Endothelial cell of umbilical vein (primary cell): ENCODE results near the gene FAM43B.

ENCODE experiments used
- FOS ChIP-seq: IDR thresholded peaks from 2 replicates; pipeline ENCODE4 v1.6.1; 2011; ENCODE audit warnings: mild to moderate bottlenecking, low read length, moderate library complexity, borderline replicate concordance; ENCODE audit not compliant: insufficient read depth
- GATA2 ChIP-seq: IDR thresholded peaks from 2 replicates; pipeline ENCODE4 v1.7.0; 2011; ENCODE audit warnings: low read depth, mild to moderate bottlenecking, moderate library complexity, mixed read lengths, low read length; ENCODE audit not compliant: insufficient read length, insufficient read depth
- POLR2A ChIP-seq: IDR thresholded peaks from 2 replicates; pipeline ENCODE4 v1.6.1; 2012; ENCODE audit warnings: low read depth, mild to moderate bottlenecking, control low read depth, low read length
- POLR2AphosphoS5 ChIP-seq: IDR thresholded peaks from 2 replicates; pipeline ENCODE4 v1.6.1; 2012; ENCODE audit warnings: low read depth, mild to moderate bottlenecking, control low read depth, low read length, moderate library complexity; ENCODE audit not compliant: insufficient read depth
- TF ChIP-seq, protein P1 (sequence below), 2 donors: IDR thresholded peaks; 1 replicate in 1 of 2; 2 replicates in 1 of 2; pipeline ENCODE4 v1.5.1; 2011; ENCODE audit warnings: low read length in 2 of 2, mild to moderate bottlenecking in 2 of 2, moderate library complexity in 2 of 2, control low read depth in 1 of 2, inconsistent platforms in 1 of 2, low read depth in 1 of 2; ENCODE audit not compliant: insufficient read depth in 1 of 2; ENCODE audit errors: extremely low read depth in 1 of 2
- TF ChIP-seq, protein P2 (sequence below): IDR thresholded peaks from 2 replicates; pipeline ENCODE4 v1.6.1; 2011; ENCODE audit not compliant: insufficient read depth, insufficient read length

DNA sequence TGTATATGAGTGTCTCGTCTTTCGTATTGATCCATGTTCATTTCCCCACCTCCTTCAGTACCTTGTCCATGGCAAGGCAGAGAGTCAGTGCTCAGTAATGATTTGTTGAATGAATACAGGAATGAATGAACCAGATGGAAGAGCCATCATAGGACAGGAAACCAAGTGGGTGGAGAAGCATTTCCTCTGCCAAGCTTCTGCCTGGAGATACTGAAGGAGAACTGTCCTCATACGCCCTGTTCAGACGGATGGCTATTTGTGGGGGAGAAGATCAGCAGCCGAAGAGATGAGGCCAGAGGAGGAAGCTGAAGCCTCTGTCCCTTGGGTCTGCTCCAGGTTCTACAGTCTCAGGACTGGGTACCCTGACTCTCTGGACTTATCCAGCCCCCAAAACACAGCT is 5.8 kb downstream of the FAM43B start:
- TF ChIP-seq, protein P1, sequence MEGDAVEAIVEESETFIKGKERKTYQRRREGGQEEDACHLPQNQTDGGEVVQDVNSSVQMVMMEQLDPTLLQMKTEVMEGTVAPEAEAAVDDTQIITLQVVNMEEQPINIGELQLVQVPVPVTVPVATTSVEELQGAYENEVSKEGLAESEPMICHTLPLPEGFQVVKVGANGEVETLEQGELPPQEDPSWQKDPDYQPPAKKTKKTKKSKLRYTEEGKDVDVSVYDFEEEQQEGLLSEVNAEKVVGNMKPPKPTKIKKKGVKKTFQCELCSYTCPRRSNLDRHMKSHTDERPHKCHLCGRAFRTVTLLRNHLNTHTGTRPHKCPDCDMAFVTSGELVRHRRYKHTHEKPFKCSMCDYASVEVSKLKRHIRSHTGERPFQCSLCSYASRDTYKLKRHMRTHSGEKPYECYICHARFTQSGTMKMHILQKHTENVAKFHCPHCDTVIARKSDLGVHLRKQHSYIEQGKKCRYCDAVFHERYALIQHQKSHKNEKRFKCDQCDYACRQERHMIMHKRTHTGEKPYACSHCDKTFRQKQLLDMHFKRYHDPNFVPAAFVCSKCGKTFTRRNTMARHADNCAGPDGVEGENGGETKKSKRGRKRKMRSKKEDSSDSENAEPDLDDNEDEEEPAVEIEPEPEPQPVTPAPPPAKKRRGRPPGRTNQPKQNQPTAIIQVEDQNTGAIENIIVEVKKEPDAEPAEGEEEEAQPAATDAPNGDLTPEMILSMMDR (IDR thresholded peaks at IDR 0.05; ENCODE audit: extremely low read depth in 1 of 2, insufficient read depth in 1 of 2, low read depth in 1 of 2, low read length in 2 of 2) = no peak
- TF ChIP-seq POLR2A (no peak), POLR2AphosphoS5 (no peak), FOS (no peak), GATA2 (no peak)
- TF ChIP-seq, protein P2, sequence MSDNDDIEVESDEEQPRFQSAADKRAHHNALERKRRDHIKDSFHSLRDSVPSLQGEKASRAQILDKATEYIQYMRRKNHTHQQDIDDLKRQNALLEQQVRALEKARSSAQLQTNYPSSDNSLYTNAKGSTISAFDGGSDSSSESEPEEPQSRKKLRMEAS = no peak
